Measurements from ENCODE around the gene COX6B2. TPM values are rescaled to one million over a fixed set of nuclear protein-coding genes. Genes with fewer than 3 reads are reported as not detected.
A peak's percentile ranks its signal among the peaks of the same experiment; 100 is the strongest.

Gene COX6B2
- total and polyA plus RNA-seq, 2 of the 13 experiments (the other 11 are each of a cell fraction or from before 2014, with no cell fraction given): 0.21 TPM; not detected in 1

GRCh38 chr19:55339105-55339888 is 15.2 kb downstream of the COX6B2 start, which contains the start of gene KMT5C:
TSS of gene KMT5C (plus strand) at chr19:55339876. CDS start at chr19:55341937, 2,061 bp downstream.
- ATAC-seq (peak; percentile 91), FAIRE-seq (peak; percentile 100), DNase-seq (ENCODE audit: low spot score) (peak; percentile 100)
- Histone ChIP-seq H3K4me3 (replicated peaks in 1 of 3; ENCODE audit: insufficient read depth in 1 of 3, low read depth in 2 of 3, low read length in 3 of 3) (peak within 1 kb of the TSS; percentile 82 to 99 (median 91)), H3K4me2 (ENCODE audit: low read depth, low read length) (peak within 1 kb of the TSS; percentile 97), H3K27me3 (ENCODE audit: control insufficient read depth in 1 of 2, insufficient read depth in 2 of 2, low read length in 2 of 2) (no peaks in the 10 kb centered on the region; a peak in 1 of 5 replicates), H3K9ac (ENCODE audit: insufficient read depth, low read depth, low read length) (peak within 1 kb of the TSS; percentile 95), H3K27ac (ENCODE audit: extremely low read length, insufficient read depth, low read length) (peak within 1 kb of the TSS; percentile 86), H3K9me3 (ENCODE audit: low read length) (no peaks in the 10 kb centered on the region), H3K4me1 (ENCODE audit: insufficient read depth, low read length) (peaks cover 30% of the 10 kb centered on the region), H4K20me1 (ENCODE audit: insufficient read depth, low read length) (peaks cover 3% of the 10 kb centered on the region; the same call in 1 of the 2 replicates), H3K79me2 (ENCODE audit: insufficient read depth, low read length) (peaks cover 5% of the 10 kb centered on the region), H3K36me3 (replicated peaks in 1 of 2; ENCODE audit: control insufficient read depth in 1 of 2, insufficient read depth in 2 of 2, low read length in 2 of 2) (peaks cover 2 to 7% of the 10 kb centered on the region in 2 experiments; a peak in 3 of 5 replicates), H2AFZ (ENCODE audit: low read length) (peak within 1 kb of the TSS; percentile 20)
- ChIA-PET CTCF (ENCODE audit: low intra/inter-chr PET ratio, low total read pairs) (interaction anchor here (1.1 kb wide), 1 partner anchor 38 kb away, joined by 3 read pairs; no protein-coding TSS in a partner anchor), POLR2A (interaction anchor here (0.6 to 2.0 kb wide), 34 partner anchors 9 to 315 kb away, joined by 3 to 20 read pairs (median 4); partner anchors contain the start of genes DNAAF3, GARIN5B, HSPBP1 and ISOC2)
- in situ Hi-C loops (cut with HindIII; ENCODE audit: extremely low pct_ligation_motif_present, low pct_unique_long_range_greater_than_20kb) (no loop called here), intact Hi-C loops (cut with micrococcal nuclease; ENCODE audit: unreplicated experiment) (loop anchor here (1.0 to 5.0 kb wide), 2 partner anchors 38 to 773 kb away; no protein-coding TSS in a partner anchor)
- under 1% methylated on average over 42 of the region's 63 CpGs for WGBS (ENCODE audit: low lambda C conversion rate)
- BruUV-seq (replicated peaks): no TSS peak
- TF ChIP-seq ASH2L (IDR thresholded peaks at IDR 0.05; ENCODE audit: insufficient read length, low read depth, low read length) (peak; percentile 49), NFYC (CRISPR knock-in tag; IDR thresholded peaks at IDR 0.05) (peak; percentile 96), ZNF232 (CRISPR knock-in tag; IDR thresholded peaks at IDR 0.05; ENCODE audit: borderline replicate concordance) (0 out of 2 replicates have a peak, but pooled peaks have one; percentile 59), ZFY (CRISPR knock-in tag; IDR thresholded peaks at IDR 0.05) (peak; percentile 45; the same call in 1 of the 2 replicates), NFE2L2 (IDR thresholded peaks at IDR 0.05; ENCODE audit: low read length) (no peak), GATAD1 (CRISPR knock-in tag; IDR thresholded peaks at IDR 0.05) (peak; percentile 58; the same call in 1 of the 2 replicates), TCF7 (IDR thresholded peaks at IDR 0.05; ENCODE audit: low read depth) (no peak), MYC (CRISPR knock-in tag; IDR thresholded peaks at IDR 0.05; ENCODE audit: borderline replicate concordance) (peak; percentile 42; the same call in 1 of the 2 replicates), ZNF710 (CRISPR knock-in tag; IDR thresholded peaks at IDR 0.05; ENCODE audit: borderline replicate concordance) (0 out of 2 replicates have a peak, but pooled peaks have one; percentile 37), KAT8 (CRISPR knock-in tag; IDR thresholded peaks at IDR 0.05) (peak; percentile 52), SAP130 (CRISPR knock-in tag; IDR thresholded peaks at IDR 0.05; ENCODE audit: low read depth) (peak; percentile 53), DMAP1 (CRISPR knock-in tag; IDR thresholded peaks at IDR 0.05) (peak; percentile 58; the same call in 1 of the 2 replicates), SP4 (CRISPR knock-in tag; IDR thresholded peaks at IDR 0.05) (peak; percentile 93), ZNF282 (IDR thresholded peaks at IDR 0.05; ENCODE audit: partially characterized antibody) (no peak), GABPA (IDR thresholded peaks at IDR 0.05; ENCODE audit: low read depth, low read length) (peak; percentile 25; the same call in 1 of the 2 replicates), GABPA (CRISPR knock-in tag; IDR thresholded peaks at IDR 0.05; ENCODE audit: low read depth) (no peak), SPEN (CRISPR knock-in tag; IDR thresholded peaks at IDR 0.05; ENCODE audit: low read depth) (peak; percentile 52; the same call in 1 of the 2 replicates), PHF5A (CRISPR knock-in tag; IDR thresholded peaks at IDR 0.05; ENCODE audit: low read depth, unreplicated experiment) (peak; percentile 23), ZNF569 (CRISPR knock-in tag; IDR thresholded peaks at IDR 0.05; ENCODE audit: borderline replicate concordance) (no peak), RBM39 (IDR thresholded peaks at IDR 0.05; ENCODE audit: low read depth, low read length, poor library complexity, severe bottlenecking) (peak; percentile 87), ATF1 (CRISPR knock-in tag; IDR thresholded peaks at IDR 0.05) (peak; percentile 94), KDM3A (CRISPR knock-in tag; IDR thresholded peaks at IDR 0.05; ENCODE audit: low read depth) (0 out of 2 replicates have a peak, but pooled peaks have one; percentile 41)
- TF ChIP-seq, protein P1, sequence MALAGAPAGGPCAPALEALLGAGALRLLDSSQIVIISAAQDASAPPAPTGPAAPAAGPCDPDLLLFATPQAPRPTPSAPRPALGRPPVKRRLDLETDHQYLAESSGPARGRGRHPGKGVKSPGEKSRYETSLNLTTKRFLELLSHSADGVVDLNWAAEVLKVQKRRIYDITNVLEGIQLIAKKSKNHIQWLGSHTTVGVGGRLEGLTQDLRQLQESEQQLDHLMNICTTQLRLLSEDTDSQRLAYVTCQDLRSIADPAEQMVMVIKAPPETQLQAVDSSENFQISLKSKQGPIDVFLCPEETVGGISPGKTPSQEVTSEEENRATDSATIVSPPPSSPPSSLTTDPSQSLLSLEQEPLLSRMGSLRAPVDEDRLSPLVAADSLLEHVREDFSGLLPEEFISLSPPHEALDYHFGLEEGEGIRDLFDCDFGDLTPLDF (CRISPR knock-in tag; IDR thresholded peaks at IDR 0.05): peak; percentile 87

Measured in HepG2 (cell line).